ENCODE results near the gene HSD11B2.

The HSD11B2 gene

GRCh38 chr16:67477960-67478554 lies 47.1 kb downstream of the HSD11B2 start:
- H3K4me1 ChIP-seq (ENCODE audit: control insufficient read depth, insufficient read depth, low read length): no peaks in the 10 kb centered on the region
- H3K9me3 ChIP-seq (ENCODE audit: control insufficient read depth, insufficient read depth, low read length): no peaks in the 10 kb centered on the region
- no peak overlapping the region for H3K4me3 ChIP-seq (ENCODE audit: low read length)
- DNase-seq (ENCODE audit: low read depth, low spot score): no peak
- H3K27me3 ChIP-seq (ENCODE audit: control insufficient read depth, insufficient read depth, low read length): no peaks in the 10 kb centered on the region
- no peaks in the 10 kb centered on the region for H3K36me3 ChIP-seq (ENCODE audit: control insufficient read depth, insufficient read depth, low read length)
- no peak overlapping the region for H3K27ac ChIP-seq (ENCODE audit: low read length)
- WGBS (ENCODE audit: insufficient coverage, insufficient read length): no CpG with 5 or more reads among the region's 8 CpGs

GRCh38 chr16:67480833-67481560 lies 50.1 kb downstream of the HSD11B2 start, which contains the start of gene ATP6V0D1:
Gene ATP6V0D1 (minus strand): TSS chr16:67481157. CDS start chr16:67481086, 71 bp downstream.
- Histone ChIP-seq H3K4me1 (ENCODE audit: control insufficient read depth, insufficient read depth, low read length) (no peaks in the 10 kb centered on the region), H3K4me3 (ENCODE audit: low read length) (peak within 1 kb of the TSS; percentile 87; the same call in 1 of the 2 replicates), H3K36me3 (ENCODE audit: control insufficient read depth, insufficient read depth, low read length) (no peaks in the 10 kb centered on the region), H3K27ac (ENCODE audit: low read length) (no peak within 1 kb of the TSS), H3K9me3 (ENCODE audit: control insufficient read depth, insufficient read depth, low read length) (no peaks in the 10 kb centered on the region), H3K27me3 (ENCODE audit: control insufficient read depth, insufficient read depth, low read length) (no peaks in the 10 kb centered on the region)
- WGBS (ENCODE audit: insufficient coverage, insufficient read length): no CpG with 5 or more reads among the region's 57 CpGs
- peak; percentile 95 for DNase-seq (ENCODE audit: low read depth, low spot score)

- no peaks in the 10 kb centered on the region for H3K9me3 ChIP-seq (ENCODE audit: control insufficient read depth, insufficient read depth, low read length)
- no peaks in the 10 kb centered on the region for H3K36me3 ChIP-seq (ENCODE audit: control insufficient read depth, insufficient read depth, low read length)
- H3K4me3 ChIP-seq (ENCODE audit: low read length): peak overlapping the region; percentile 9; the same call in 1 of the 2 replicates
- no peaks in the 10 kb centered on the region for H3K4me1 ChIP-seq (ENCODE audit: control insufficient read depth, insufficient read depth, low read length)
- H3K27ac ChIP-seq (ENCODE audit: low read length): no peak overlapping the region
- no CpG with 5 or more reads among the region's 17 CpGs for WGBS (ENCODE audit: insufficient coverage, insufficient read length)
- H3K27me3 ChIP-seq (ENCODE audit: control insufficient read depth, insufficient read depth, low read length): peaks cover under 1% of the 10 kb centered on the region; the same call in 1 of the 2 replicates
- DNase-seq (ENCODE audit: low read depth, low spot score): no peak
Observed at GRCh38 chr16:67481561-67482232, 50.8 kb downstream of the HSD11B2 start.

GRCh38 chr16:67482233-67482924 lies 51.5 kb downstream of the HSD11B2 start:
- no peak overlapping the region for H3K27ac ChIP-seq (ENCODE audit: low read length)
- H3K27me3 ChIP-seq (ENCODE audit: control insufficient read depth, insufficient read depth, low read length): peaks cover 5% of the 10 kb centered on the region; the same call in 1 of the 2 replicates
- no peaks in the 10 kb centered on the region for H3K9me3 ChIP-seq (ENCODE audit: control insufficient read depth, insufficient read depth, low read length)
- H3K36me3 ChIP-seq (ENCODE audit: control insufficient read depth, insufficient read depth, low read length): no peaks in the 10 kb centered on the region
- no peak for DNase-seq (ENCODE audit: low read depth, low spot score)
- no CpG with 5 or more reads among the region's 25 CpGs for WGBS (ENCODE audit: insufficient coverage, insufficient read length)
- H3K4me1 ChIP-seq (ENCODE audit: control insufficient read depth, insufficient read depth, low read length): no peaks in the 10 kb centered on the region
- H3K4me3 ChIP-seq (ENCODE audit: low read length): no peak overlapping the region

- Histone ChIP-seq H3K4me3 (ENCODE audit: low read length) (no peak within 1 kb of the TSS), H3K27ac (ENCODE audit: low read length) (no peak within 1 kb of the TSS)
- WGBS (ENCODE audit: insufficient coverage, insufficient read length): no CpG with 5 or more reads among the region's 6 CpGs
Observed at GRCh38 chr16:67483150-67483549, 52.2 kb downstream of the HSD11B2 start, which contains the start of gene AGRP. Gene AGRP (minus strand): TSS chr16:67483547. CDS start chr16:67483398, 149 bp downstream.

GRCh38 chr16:67483731-67484525 lies 53.0 kb downstream of the HSD11B2 start:
- WGBS (ENCODE audit: insufficient coverage, insufficient read length): no CpG with 5 or more reads among the region's 12 CpGs
- DNase-seq (ENCODE audit: low read depth, low spot score): no peak
- Histone ChIP-seq H3K4me3 (ENCODE audit: low read length) (no peak overlapping the region), H3K36me3 (ENCODE audit: control insufficient read depth, insufficient read depth, low read length) (no peaks in the 10 kb centered on the region), H3K27me3 (ENCODE audit: control insufficient read depth, insufficient read depth, low read length) (peaks cover 13% of the 10 kb centered on the region; the same call in 1 of the 2 replicates), H3K27ac (ENCODE audit: low read length) (no peak overlapping the region), H3K4me1 (ENCODE audit: control insufficient read depth, insufficient read depth, low read length) (no peaks in the 10 kb centered on the region), H3K9me3 (ENCODE audit: control insufficient read depth, insufficient read depth, low read length) (no peaks in the 10 kb centered on the region)

More at GRCh38 chr16:67483150-67483549, 52.2 kb downstream of the HSD11B2 start, which contains the start of gene AGRP:
- no peaks in the 10 kb centered on the region for H3K4me1 ChIP-seq (ENCODE audit: control insufficient read depth, insufficient read depth, low read length)
- no peak for DNase-seq (ENCODE audit: low read depth, low spot score)
- H3K36me3 ChIP-seq (ENCODE audit: control insufficient read depth, insufficient read depth, low read length): no peaks in the 10 kb centered on the region
- no peaks in the 10 kb centered on the region for H3K9me3 ChIP-seq (ENCODE audit: control insufficient read depth, insufficient read depth, low read length)
- peaks cover 13% of the 10 kb centered on the region; the same call in 1 of the 2 replicates for H3K27me3 ChIP-seq (ENCODE audit: control insufficient read depth, insufficient read depth, low read length)

- H3K27me3 ChIP-seq (ENCODE audit: control insufficient read depth, insufficient read depth, low read length): peaks cover 33% of the 10 kb centered on the region
- H3K4me3 ChIP-seq (ENCODE audit: low read length): no peak overlapping the region
- no peaks in the 10 kb centered on the region for H3K36me3 ChIP-seq (ENCODE audit: control insufficient read depth, insufficient read depth, low read length)
- DNase-seq (ENCODE audit: low read depth, low spot score): no peak
- H3K4me1 ChIP-seq (ENCODE audit: control insufficient read depth, insufficient read depth, low read length): no peaks in the 10 kb centered on the region
- peaks cover 2% of the 10 kb centered on the region for H3K9me3 ChIP-seq (ENCODE audit: control insufficient read depth, insufficient read depth, low read length)
- WGBS (ENCODE audit: insufficient coverage, insufficient read length): no CpG with 5 or more reads among the region's 3 CpGs
- no peak overlapping the region for H3K27ac ChIP-seq (ENCODE audit: low read length)
Observed at GRCh38 chr16:67486805-67487204, 55.9 kb downstream of the HSD11B2 start.
